ENCODE measurements around the gene TNFAIP8.

- TF ChIP-seq CBX2 (IDR thresholded peaks at IDR 0.05; ENCODE audit: low read depth, low read length) (no peak), CBX2 (CRISPR knock-in tag; IDR thresholded peaks at IDR 0.05; ENCODE audit: low read depth) (no peak), NFIC (IDR thresholded peaks at IDR 0.05; ENCODE audit: low read length) (no peak), CTCF (CRISPR knock-in tag; IDR thresholded peaks at IDR 0.05) (no peak), SPEN (CRISPR knock-in tag; IDR thresholded peaks at IDR 0.05; ENCODE audit: low read depth) (no peak), ZNF292 (CRISPR knock-in tag; IDR thresholded peaks at IDR 0.05; ENCODE audit: borderline replicate concordance, low read depth) (no peak), ATF4 (CRISPR knock-in tag; IDR thresholded peaks at IDR 0.05) (no peak), ZNF558 (CRISPR knock-in tag; IDR thresholded peaks at IDR 0.05; ENCODE audit: borderline replicate concordance) (no peak), NBN (conservative IDR thresholded peaks at IDR 0.05) (no peak), POLR2A (IDR thresholded peaks at IDR 0.05; ENCODE audit: insufficient read depth in 1 of 2, low read depth in 2 of 2, low read length in 2 of 2) (no peak), EZH2 (conservative IDR thresholded peaks at IDR 0.05; ENCODE audit: low read depth, low read length) (no peak), NR3C1 (CRISPR knock-in tag; IDR thresholded peaks at IDR 0.05) (no peak), MAX (IDR thresholded peaks at IDR 0.05) (no peak), FOXO4 (CRISPR knock-in tag; conservative IDR thresholded peaks at IDR 0.05) (no peak)
These were observed 8.1 kb downstream of the TNFAIP8 start for GRCh38 chr5:119363936-119364335.

Measured in HepG2 (cell line).